ENCODE data around the gene SLC36A2.

The SLC36A2 gene

GRCh38 chr5:151286246-151286645 is 61.1 kb downstream of the SLC36A2 start:
- Mint-ChIP-seq H3K4me1 (no peaks in the 10 kb centered on the region), H3K9me3 (peaks cover 1% of the 10 kb centered on the region), H3K36me3 (ENCODE audit: low read depth) (no peaks in the 10 kb centered on the region), H3K27ac (no peak overlapping the region), H3K4me3 (no peak overlapping the region), H3K27me3 (ENCODE audit: low read depth) (peaks cover 5% of the 10 kb centered on the region)
- no peak for TF ChIP-seq CTCF (IDR thresholded peaks at IDR 0.05; ENCODE audit: unreplicated experiment in 3 of 3)

GRCh38 chr5:151285683-151286082 is 61.7 kb downstream of the SLC36A2 start:
- H3K4me3 Mint-ChIP-seq = no peak overlapping the region
- TF ChIP-seq CTCF (IDR thresholded peaks at IDR 0.05; ENCODE audit: unreplicated experiment in 3 of 3) = no peak
- H3K4me1 Mint-ChIP-seq = no peaks in the 10 kb centered on the region
- H3K27me3 Mint-ChIP-seq (ENCODE audit: low read depth) = peaks cover 5% of the 10 kb centered on the region
- H3K36me3 Mint-ChIP-seq (ENCODE audit: low read depth) = no peaks in the 10 kb centered on the region
- H3K9me3 Mint-ChIP-seq = no peaks in the 10 kb centered on the region
- H3K27ac Mint-ChIP-seq = peak overlapping the region in 1 of 3 experiments; percentile 17

- peak in 1 of 3 experiments; percentile 8 for TF ChIP-seq CTCF (IDR thresholded peaks at IDR 0.05; ENCODE audit: unreplicated experiment in 3 of 3)
- Mint-ChIP-seq H3K27me3 (ENCODE audit: low read depth) (peaks cover 9% of the 10 kb centered on the region), H3K36me3 (ENCODE audit: low read depth) (no peaks in the 10 kb centered on the region), H3K4me1 (peaks cover 5% of the 10 kb centered on the region), H3K9me3 (no peaks in the 10 kb centered on the region), H3K27ac (no peak overlapping the region), H3K4me3 (no peak overlapping the region)
These were observed 62.9 kb downstream of the SLC36A2 start for GRCh38 chr5:151284392-151284967.

GRCh38 chr5:151283120-151283825 is 64.1 kb downstream of the SLC36A2 start:
- Mint-ChIP-seq H3K27me3 (ENCODE audit: low read depth) (peaks cover 9% of the 10 kb centered on the region), H3K4me3 (no peak overlapping the region), H3K36me3 (ENCODE audit: low read depth) (no peaks in the 10 kb centered on the region), H3K27ac (no peak overlapping the region), H3K9me3 (no peaks in the 10 kb centered on the region), H3K4me1 (peaks cover 5% of the 10 kb centered on the region)
- no peak for TF ChIP-seq CTCF (IDR thresholded peaks at IDR 0.05; ENCODE audit: unreplicated experiment in 3 of 3)

GRCh38 chr5:151281001-151281639 is 66.2 kb downstream of the SLC36A2 start:
- no peaks in the 10 kb centered on the region for H3K9me3 Mint-ChIP-seq
- no peaks in the 10 kb centered on the region for H3K36me3 Mint-ChIP-seq (ENCODE audit: low read depth)
- H3K4me1 Mint-ChIP-seq = peaks cover 5% of the 10 kb centered on the region
- peaks cover 9% of the 10 kb centered on the region for H3K27me3 Mint-ChIP-seq (ENCODE audit: low read depth)
- H3K27ac Mint-ChIP-seq = no peak overlapping the region
- H3K4me3 Mint-ChIP-seq = no peak overlapping the region
- TF ChIP-seq CTCF (IDR thresholded peaks at IDR 0.05; ENCODE audit: unreplicated experiment in 3 of 3) = no peak
